ENCODE results near the gene ADNP2.

The ADNP2 gene

DNA sequence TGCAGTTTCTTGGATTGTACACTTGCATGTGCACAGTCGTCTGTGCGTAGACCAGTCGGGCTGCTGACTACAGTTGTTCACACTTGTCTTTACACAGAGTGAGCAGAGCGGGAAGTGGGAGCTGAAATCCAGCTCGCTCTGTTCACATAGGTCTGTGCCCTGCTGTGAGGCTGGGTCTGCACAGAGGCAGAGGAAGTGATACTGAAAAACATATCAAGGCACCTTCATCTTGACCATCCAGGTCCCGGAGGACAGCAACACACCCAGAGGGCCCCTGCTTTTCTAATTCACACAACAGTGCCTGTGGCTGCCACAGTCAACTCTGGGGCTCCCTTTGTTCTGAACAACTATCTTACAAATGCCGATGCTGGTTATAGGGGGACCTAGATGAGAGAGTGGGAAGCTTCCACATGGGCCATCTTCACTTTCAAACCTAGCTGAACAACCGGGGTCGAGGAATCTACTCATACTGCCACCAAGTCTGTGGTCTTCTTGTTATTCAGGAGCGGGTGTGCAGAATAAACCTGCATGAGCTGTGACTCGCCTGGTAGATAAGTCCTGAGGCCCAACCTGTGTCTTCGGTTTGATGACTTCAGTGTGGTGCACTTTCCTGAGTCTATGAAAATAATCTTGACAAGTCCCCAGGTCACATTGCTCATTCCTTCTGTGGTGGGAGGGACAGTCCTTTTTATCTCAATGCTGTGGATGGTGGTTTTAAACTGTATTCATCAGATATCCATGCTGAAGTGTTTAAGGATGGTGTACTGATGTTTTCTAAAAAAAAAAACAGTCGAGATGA, 3.5 kb upstream of the ADNP2 start:
- DNase-seq (ENCODE audit: low spot score), result no peak

DNA sequence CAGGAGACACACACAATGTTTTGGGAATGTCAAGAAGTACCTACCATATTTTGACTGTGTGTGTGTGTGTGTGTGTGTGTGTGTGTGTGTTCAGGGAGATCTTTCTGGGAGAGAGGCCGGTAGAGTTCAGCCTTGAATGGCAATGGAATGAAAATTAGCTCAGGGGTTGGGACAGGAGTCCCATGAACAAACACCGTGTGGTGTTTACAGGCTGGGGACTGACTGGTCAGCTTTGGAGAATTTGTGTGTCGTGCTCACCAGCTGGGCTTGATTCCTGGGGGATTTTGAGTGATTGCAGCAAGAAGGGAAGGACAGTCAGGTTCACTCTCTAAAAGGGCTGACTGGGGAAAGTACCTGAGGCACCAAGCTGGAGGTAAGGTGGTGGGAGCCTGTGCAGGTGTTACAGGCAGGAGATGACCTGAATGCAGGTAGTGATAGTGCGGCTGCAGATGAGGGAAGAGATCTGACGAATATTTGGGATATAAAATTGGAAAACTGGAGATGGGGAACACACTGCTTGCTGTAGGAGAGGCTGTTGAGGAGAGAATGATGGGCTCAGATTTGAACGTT, 2.5 kb upstream of the ADNP2 start:
- DNase-seq (ENCODE audit: low spot score), result peak; percentile 9

DNA sequence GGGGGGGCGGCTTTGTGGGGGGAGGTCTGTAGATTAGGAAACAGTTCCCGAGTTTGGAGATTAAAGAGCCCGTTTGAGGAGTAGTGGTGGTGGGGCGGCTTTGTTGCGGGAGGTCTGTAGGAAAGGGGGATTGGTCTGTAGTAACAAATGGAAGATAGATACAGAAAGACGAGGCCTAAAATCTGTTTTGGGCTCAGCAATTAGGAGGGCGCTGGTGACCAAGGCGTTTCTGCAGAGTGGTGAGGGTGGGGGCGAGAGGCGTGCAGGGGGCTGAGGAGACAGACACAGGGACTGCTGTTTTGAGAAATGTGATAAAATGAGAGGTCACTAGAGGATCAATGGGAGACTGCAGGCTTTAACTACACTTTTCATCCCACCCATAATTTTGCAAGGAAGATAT, 1.6 kb upstream of the ADNP2 start:
- DNase-seq (ENCODE audit: low spot score), result no peak

DNA sequence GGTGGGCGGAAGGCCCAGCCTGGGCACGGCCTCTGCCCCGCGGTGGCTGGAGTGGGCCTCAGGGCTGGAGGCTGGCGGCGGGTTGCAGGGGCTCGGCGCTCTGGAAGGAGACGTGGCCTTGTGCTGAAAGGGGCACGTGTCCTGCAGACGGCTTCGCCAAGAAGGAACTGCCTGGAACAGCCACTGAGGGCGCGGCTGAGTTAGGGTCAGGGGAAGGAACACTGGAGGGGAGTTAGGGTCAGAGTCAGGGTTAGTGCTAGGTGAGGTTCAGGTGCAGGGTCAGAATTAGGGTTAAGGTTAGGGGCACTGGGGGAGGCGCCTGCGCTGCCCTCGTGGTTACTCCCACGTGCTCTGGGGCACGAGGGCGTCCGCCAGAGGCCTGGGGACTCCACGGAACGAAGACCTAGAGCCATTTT, 933 bp upstream of the ADNP2 start:
- DNase-seq (ENCODE audit: low spot score), result no peak

DNA sequence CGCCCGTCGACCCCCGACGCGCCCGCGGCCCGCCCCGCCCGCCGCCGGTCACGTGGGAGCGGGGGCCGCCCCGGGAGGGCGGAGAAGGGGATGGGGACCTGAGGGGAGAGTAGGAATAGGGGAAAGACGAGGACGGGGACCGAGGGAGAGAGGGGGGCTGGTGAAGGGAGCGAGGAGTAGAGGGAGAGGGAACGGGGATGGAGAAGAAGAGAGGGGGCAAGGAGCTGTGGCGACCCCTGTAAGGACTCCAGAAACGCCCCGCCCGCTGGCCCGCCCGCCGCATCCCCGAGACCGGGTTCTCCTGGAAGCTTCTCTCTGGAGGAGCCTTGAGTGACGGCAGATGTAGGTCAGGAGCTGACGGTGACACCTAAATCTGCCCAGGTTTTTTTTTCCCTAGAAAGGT, 615 bp downstream of the ADNP2 start:
- DNase-seq (ENCODE audit: low spot score), result peak; percentile 48

DNA sequence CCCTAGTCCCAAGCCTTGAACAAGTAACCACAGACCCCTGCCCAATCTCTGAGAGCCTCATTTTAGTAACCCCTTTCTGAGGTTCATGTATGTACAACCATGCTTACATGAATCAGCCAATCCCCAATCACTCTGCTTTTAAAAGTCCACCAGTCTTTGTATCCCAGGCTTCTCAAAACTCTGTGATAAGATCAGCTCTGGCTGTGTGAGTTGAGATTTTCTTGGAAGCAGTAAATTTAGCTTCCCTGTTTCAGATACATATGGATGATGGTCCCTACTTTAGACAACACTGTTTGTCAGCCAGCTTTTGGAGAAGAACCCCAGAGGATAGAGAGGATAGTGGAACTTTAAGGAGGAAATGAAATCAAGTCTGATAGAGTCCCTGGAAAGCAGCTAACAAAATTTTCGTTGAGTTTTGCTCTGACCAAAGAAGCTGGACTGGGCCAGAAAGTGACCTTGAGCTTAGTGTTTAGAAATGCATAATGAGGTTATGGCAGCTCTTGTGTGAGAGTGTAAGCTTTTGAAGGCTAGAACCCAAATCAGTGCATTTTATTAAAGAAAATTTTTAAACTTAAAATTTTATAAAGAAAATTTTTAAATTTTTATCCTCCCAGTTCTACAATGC, 3.7 kb downstream of the ADNP2 start:
- no peak for DNase-seq (ENCODE audit: low spot score)

DNA sequence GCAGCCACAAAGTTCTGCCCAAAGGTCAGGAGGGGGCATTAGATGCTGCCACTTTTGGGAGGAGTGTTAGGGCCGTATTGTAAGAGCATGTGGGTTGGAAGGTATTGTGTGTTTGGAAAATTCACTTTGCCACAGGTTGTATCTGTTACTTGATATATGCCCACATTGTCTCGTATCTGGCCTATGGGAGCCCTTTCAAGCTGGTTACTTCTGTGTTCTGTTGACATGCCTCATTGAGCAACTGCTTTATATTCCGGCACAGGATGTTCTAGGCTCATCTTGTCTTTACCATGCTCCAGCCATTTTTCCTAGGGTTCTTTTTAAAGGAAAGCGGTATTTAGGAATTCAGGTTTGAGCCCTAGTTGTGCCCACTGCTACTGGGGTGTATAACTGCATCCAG, 6.0 kb downstream of the ADNP2 start:
- DNase-seq (ENCODE audit: low spot score), result no peak

DNA sequence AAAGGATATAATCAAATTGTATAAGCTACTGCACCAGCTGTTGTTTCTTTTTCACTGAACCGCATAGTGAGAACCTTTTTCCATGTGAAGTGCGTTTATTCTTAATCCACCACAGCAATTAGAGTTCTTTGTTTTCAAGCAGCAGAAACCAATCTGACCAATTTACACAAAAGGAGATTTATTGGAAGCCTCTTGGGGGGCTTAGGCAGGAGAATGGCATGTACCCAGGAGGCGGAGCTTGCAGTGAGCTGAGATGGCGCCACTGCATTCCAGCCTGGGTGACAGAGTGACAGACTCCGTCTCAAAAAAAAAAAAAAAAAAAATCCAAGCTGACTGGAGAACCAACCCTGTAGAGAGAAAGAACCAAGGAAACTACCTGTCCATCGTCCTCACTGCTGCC, 10.0 kb downstream of the ADNP2 start:
- DNase-seq (ENCODE audit: low spot score), result no peak

DNA sequence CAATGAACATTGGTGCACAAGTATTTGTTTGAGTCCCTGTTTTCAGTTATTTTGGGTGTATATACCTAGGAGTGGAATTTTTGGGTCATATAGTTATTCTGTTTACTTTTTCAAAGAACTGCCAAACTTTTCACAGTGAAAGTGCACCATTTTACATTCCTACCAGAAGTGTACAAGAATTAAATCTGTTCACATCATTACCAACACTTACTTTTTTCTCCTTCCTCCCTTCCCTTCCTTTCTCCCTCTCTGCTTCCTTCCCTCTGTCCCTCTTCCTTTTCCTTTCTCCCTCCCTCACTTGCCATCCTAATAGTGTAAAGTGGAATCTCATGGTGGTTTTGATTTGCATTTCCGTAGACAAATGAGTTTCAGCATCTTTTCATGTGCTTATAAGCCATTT, 11.9 kb downstream of the ADNP2 start:
- DNase-seq (ENCODE audit: low spot score), result no peak

DNA sequence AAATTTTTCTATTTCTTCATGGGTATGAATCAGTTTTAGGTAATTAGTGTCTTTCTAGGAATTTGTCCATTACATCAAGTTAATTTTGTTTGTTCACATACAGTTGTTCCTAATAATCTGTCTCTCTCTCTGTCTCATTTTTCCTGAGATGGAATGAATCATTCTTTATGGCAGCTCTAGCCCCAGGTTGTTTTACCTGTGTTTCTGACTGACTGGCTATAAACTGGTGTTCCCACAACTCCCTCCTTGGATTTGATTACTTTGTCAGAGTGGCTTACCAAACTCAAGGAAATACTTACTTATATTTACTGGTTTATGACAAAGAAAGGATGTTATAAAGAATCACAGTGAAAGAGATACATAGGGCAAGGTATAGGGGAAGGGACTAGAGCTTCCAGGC, 15.1 kb downstream of the ADNP2 start:
- no peak for DNase-seq (ENCODE audit: low spot score)

DNA sequence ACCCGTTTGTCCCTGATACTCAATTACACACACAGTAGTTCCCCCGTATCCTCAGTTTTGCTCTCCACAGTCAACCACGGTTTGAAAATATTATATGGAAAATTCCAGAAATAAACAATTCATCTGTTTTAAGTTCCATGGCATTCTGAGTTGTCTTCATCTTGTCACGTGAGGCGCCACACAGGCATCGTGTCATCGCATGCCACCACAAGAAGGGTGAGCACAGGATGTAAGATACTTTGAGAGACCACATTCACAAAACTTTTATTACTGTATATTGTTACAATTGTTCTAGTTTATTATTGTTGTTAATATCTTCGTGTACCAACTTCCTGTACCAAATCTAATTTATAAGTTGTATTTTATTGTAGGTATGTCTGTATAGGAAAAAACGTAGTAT, 17.7 kb downstream of the ADNP2 start:
- no peak for DNase-seq (ENCODE audit: low spot score)

DNA sequence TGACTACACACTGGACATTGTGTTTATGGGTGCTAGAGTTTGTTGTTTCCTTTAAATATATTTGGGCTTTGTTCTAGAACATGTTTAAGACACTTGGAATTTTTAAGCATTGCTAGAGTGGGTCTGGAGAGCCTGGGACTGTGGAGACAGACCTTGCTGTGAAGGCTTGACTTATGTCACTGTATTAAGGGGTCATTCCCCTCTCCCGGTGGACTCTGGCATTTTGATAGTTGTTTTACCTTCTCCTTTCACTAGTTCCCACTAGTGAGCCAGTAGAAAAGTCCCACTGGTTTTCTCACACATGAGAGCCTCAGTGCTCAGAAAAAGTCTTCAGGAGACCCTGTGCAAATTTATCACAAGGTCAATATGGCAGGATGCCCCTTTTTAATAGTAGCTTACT, 18.6 kb downstream of the ADNP2 start:
- DNase-seq (ENCODE audit: low spot score), result no peak

DNA sequence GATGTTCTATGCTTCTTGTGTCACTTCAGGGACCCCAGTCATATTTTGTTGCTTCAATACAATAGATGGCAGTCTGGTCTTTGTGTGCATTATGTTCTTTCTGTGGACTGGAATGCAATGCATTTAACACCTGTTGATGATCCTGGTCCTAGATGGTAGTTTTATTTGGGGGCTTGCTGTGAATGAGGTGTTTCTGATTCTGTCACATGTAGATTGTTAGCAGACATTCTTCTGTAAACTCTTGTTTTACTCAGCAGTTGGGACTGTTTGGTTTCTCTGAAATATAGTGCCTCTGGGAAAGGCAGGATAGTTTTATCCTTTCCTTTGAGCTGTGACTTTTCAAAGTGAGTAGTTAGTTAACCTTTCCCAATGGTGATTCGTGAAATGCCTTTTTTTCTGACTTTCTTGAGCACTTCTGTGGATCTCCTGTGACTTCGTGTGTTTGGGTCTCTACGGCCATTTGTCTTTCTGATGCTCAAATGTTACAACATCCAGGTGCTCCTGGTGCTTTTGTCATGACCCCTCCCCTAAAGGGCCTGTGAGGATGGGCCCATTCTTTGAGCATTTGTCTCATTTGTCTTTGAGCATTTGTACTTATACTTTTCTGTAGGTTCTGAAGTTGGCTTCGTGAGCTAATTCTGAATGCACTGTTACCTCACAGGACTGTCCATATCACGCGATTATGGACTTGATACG, 20.8 kb downstream of the ADNP2 start:
- DNase-seq (ENCODE audit: low spot score), result no peak

DNA sequence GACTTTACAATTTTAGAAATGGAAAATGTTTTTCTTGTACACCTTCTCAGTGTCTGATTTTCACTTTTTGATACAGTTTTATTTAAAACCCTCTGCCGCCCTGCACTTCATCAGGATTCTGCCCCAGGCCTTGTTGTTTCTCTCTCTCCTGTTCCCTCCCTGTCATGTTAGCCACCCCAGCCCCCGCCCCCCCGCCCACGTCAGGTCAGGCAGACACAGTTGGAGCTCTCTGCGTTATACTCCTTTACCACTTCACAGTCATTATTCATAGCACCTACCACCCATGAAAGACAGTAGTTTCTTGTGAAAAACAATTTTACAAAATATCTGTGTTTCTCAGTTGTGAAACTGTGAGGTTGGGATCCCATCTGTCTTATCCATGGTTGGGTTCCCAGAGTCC, 21.5 kb downstream of the ADNP2 start:
- no peak for DNase-seq (ENCODE audit: low spot score)

DNA sequence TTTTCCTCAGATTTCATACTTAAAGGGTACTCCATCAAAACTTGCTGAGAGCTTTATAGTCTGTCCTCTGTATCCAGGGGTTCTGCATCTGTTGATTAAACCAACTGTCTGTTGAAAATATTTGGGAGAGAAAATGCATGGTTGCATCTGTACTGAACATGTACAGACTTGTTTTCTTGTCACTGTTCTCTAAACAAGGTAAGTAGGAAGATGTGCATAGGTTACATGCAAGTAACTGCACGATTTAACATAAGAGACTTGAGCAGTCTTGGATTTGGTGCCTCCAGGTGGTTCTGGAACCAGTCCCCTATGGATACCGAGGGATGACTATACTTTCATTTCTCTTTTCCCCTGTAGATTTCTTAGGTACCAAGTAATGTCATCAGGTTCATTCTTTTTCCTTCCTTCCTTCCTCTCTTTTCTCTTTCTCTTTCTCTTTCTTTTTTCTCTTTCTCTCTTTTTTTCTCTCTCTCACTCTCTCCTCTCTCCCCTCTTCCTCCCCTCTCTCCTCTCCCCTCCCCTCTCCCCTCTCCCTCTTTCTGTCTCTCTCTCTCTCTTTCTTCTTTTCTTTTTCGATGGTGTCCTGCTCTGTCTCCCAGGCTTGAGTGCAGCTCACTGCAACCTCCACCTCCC, 23.2 kb downstream of the ADNP2 start:
- DNase-seq (ENCODE audit: low spot score), result no peak

DNA sequence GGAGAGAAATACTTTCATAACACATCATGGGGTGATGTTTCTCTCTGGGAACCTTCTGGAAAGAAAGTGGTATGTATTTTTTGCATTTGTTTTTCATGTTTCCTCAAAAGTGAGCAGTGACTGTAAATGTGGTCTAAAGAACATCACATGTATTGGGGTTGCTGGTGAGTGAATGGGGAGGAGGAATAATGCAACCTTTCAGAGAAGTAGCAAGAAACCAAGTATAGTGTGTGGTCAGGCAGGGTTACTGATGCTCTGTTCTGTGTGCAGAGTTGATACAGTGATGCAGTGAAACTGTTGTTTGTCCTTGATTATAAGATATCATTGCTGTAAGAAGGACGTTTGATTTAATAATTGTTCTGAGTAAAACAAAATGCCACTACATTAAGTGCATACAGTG, 24.1 kb downstream of the ADNP2 start:
- no peak for DNase-seq (ENCODE audit: low spot score)

DNA sequence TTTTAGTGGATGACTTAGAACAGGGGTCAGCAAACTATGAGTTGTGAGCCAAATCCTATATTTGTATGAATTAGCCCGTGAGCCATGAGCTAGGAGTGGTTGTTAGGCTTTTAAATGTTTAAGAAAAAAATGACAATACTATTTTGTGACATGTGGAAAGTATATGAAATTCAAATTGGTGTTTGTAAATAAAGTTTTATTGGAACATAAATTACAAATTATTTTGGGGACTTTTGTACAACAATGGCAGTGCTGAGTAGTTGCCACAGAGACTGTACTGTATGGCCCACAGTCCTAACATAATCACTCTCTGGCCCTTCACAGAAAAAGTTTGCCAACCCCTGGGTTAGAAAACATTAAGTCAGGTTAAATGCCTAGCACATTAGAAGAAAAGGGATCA, 26.1 kb downstream of the ADNP2 start:
- no peak for DNase-seq (ENCODE audit: low spot score)

DNA sequence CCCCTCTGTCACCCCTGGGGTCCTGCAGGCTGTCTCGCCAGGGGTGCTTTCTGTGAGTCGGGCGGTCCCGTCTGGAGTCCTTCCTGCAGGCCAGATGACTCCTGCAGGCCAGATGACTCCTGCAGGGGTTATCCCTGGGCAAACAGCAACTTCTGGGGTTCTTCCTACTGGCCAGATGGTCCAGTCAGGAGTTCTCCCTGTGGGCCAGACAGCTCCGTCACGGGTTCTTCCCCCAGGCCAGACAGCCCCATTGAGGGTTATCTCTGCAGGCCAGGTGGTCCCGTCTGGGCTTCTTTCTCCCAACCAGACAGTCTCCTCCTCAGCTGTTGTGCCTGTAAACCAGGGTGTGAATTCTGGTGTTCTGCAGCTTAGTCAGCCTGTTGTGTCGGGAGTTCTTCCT, 27.6 kb downstream of the ADNP2 start:
- DNase-seq (ENCODE audit: low spot score), result no peak

DNA sequence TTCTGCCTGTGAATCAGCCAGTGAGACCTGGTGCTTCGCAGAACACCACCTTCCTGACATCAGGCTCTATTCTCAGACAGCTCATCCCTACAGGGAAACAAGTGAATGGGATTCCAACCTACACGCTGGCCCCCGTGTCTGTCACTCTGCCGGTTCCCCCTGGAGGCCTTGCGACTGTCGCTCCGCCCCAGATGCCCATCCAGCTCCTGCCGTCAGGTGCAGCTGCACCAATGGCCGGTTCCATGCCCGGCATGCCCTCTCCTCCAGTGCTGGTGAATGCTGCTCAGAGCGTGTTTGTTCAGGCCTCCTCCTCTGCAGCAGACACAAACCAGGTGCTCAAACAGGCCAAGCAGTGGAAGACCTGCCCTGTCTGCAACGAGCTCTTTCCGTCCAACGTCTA, 28.1 kb downstream of the ADNP2 start:
- no peak for DNase-seq (ENCODE audit: low spot score)

DNA sequence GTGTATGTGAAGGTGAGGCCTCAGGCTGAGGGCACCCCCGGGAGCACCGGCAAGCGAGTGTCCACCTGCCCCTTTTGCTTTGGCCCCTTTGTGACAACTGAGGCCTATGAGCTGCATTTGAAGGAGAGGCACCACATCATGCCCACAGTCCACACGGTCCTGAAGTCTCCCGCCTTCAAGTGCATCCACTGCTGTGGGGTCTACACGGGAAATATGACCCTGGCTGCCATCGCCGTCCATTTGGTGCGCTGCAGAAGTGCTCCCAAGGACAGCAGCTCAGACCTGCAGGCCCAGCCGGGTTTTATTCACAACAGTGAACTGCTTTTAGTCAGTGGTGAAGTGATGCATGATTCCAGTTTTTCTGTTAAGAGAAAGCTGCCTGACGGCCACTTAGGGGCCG, 28.9 kb downstream of the ADNP2 start:
- DNase-seq (ENCODE audit: low spot score), result no peak

DNA sequence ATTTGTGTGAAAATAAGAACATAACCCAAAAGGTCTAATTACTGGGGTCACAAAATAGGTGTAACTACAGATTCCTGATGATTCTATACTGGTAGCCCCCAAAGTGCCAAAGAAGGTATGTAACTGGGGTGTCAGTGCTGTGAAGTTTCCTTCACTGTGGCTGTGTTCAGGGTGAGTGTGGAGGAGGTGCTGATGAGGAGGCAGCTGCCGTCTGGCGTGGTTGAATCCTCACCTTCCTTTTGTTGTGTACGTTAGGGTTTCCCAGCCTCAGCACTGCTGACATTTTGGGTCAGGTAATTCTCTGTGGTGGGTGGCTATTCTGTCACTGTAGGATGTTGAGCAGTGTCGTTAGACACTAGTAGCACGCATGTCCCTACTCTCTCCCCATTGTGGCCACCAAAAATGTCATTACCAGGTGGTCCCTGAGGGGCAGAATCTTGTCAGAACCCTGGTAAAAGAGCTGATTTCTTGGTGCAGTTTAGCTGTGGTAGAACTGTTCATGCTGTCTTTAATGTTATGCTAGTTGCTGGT, 31.5 kb downstream of the ADNP2 start:
- DNase-seq (ENCODE audit: low spot score), result no peak

DNA sequence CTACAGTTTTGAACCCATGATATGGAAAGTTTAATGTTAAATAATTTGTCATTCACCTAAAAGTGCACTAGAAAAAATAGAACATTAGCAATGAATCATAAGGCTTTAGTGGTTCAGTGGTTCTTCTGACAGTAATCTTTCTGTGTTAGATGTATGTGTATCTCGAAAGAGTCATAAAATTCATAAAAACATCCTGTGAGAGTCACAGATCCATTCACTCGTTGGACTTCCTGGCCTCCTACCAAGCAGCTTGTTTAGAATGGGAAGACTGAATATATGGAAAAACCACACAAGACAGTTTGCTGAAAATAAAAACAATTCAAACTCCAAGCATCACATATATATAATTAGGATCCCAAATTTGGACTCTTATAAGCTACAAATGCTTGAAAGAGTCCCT, 34.8 kb downstream of the ADNP2 start:
- no peak for DNase-seq (ENCODE audit: low spot score)
